ENCODE results near the gene VSIR. TPM values are rescaled to one million over a fixed set of nuclear protein-coding genes. Genes with fewer than 3 reads are reported as not detected.

Gene VSIR
- total RNA-seq, 1 donor from 2014 or later, result 2.9 TPM

Small RNA genes lying within 50 kb of the gene (microRNA-seq; reads per million reads assigned to microRNA genes)
- gene MIR7152, result not detected

Other genes starting within 250 kb of the VSIR start
- gene C10orf105, start 53.7 kb downstream of the VSIR start, total RNA-seq, result not detected in 2 replicates
- 1,120 and 1,191 TPM in 2 replicates for gene PSAP, start 77.7 kb upstream of the VSIR start, total RNA-seq
- gene CHST3, start 190.9 kb upstream of the VSIR start, total RNA-seq, result 42.9 and 43.5 TPM in 2 replicates

Data from astrocyte (in vitro differentiated cells and primary cell).